Mammary epithelial cell (primary cell): ENCODE measurements around the gene ACE.

Experiments used
- EZH2 ChIP-seq: IDR thresholded peaks from 2 replicates; pipeline ENCODE4 v1.6.1; 2012; ENCODE audit warnings: low read length, inconsistent platforms, borderline replicate concordance
- TF ChIP-seq, protein P1 (sequence below), 2 donors: IDR thresholded peaks in 1 of 2; conservative IDR thresholded peaks in 1 of 2; 2 replicates each; pipeline ENCODE4 v1.5.1; 2011 to 2012; ENCODE audit warnings: inconsistent platforms in 2 of 2, low read length in 2 of 2, mild to moderate bottlenecking in 2 of 2, control low read depth in 1 of 2, low read depth in 1 of 2; ENCODE audit not compliant: insufficient read depth in 1 of 2; ENCODE audit errors: extremely low read depth in 1 of 2

DNA sequence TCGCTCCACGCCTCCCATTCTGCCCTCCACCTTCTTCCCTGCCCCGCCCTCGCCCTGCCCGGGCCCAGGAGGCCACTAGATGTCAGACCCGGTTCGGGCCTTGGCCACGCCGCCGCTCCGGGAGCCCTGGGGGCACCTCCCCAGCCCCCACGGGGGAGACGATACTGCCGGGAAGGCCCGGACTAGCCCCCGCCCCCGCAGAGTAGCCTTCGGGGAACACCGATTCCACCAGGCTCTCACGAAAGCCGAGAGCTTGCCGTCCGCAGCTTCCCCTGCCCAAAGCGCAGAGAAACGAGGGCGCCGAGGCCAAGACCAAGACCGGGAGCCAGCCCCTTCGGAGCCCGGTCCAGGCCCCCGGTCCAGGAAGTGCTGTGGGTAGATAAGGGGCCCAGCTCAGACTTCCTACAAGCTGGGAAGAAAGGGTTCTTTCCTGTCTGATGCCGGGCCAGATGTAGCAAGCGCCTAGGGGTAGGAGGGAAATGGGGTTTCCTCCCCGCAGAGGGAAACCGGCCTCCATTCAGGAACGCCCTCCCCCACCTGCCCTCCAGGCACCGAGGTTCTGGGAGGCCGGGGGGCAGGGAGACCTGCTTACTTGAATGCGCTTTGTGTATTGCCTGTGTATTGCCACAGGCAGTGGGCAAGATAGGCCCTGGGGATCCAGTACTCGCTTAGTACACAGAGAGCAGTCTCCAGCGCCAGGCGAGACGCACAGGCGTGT is 29.9 kb upstream of the ACE start:
- TF ChIP-seq, protein P1, sequence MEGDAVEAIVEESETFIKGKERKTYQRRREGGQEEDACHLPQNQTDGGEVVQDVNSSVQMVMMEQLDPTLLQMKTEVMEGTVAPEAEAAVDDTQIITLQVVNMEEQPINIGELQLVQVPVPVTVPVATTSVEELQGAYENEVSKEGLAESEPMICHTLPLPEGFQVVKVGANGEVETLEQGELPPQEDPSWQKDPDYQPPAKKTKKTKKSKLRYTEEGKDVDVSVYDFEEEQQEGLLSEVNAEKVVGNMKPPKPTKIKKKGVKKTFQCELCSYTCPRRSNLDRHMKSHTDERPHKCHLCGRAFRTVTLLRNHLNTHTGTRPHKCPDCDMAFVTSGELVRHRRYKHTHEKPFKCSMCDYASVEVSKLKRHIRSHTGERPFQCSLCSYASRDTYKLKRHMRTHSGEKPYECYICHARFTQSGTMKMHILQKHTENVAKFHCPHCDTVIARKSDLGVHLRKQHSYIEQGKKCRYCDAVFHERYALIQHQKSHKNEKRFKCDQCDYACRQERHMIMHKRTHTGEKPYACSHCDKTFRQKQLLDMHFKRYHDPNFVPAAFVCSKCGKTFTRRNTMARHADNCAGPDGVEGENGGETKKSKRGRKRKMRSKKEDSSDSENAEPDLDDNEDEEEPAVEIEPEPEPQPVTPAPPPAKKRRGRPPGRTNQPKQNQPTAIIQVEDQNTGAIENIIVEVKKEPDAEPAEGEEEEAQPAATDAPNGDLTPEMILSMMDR (conservative IDR thresholded peaks at IDR 0.05 in 1 of 2, IDR thresholded peaks at IDR 0.05 in 1 of 2; ENCODE audit: extremely low read depth in 1 of 2, insufficient read depth in 1 of 2, low read depth in 1 of 2, low read length in 2 of 2) = peak; percentile 14 to 49
- TF ChIP-seq EZH2 = no peak
